Cardiac muscle cell (in vitro differentiated cells and primary cell): ENCODE data around the gene CCT7. TPM values are rescaled to one million over a fixed set of nuclear protein-coding genes. Genes with fewer than 3 reads are reported as not detected.
A peak's percentile ranks its signal among the peaks of the same experiment; 100 is the strongest.
"Not testable (repeated sequence)": the region's sequence is repeated elsewhere in the genome, so short reads cannot be mapped to it uniquely, and the experiment has no call there.

Source experiments
- DNase-seq, 2 donors: peaks; one replicate each; pipeline versions ENCODE4 v3.0.0 to v3.0.0-alpha.2; 2010 to 2017; ENCODE audit warnings: low read depth in 1 of 2, low spot score in 1 of 2
- H3K27ac ChIP-seq: fragments of 200-600 bp; sonication (generic); 2 replicates; pipeline ENCODE4 v1.5.1; 2016
- H3K27me3 ChIP-seq: fragments of 200-600 bp; sonication (generic); 2 replicates; pipeline ENCODE4 v1.6.0; 2016; ENCODE audit warnings: control low read depth
- H3K36me3 ChIP-seq: fragments of 200-600 bp; sonication (generic); 2 replicates; pipeline ENCODE4 v1.5.1; 2016; ENCODE audit warnings: control low read depth
- H3K4me1 ChIP-seq: fragments of 200-600 bp; sonication (generic); 2 replicates; pipeline ENCODE4 v1.8.1; 2017; ENCODE audit warnings: low read depth, mild to moderate bottlenecking, mixed run types
- H3K4me3 ChIP-seq: fragments of 200-600 bp; sonication (generic); 2 replicates; pipeline ENCODE4 v1.5.1; 2016; ENCODE audit warnings: mild to moderate bottlenecking
- H3K9me3 ChIP-seq: fragments of 200-600 bp; sonication (generic); 2 replicates; pipeline ENCODE4 v1.5.1; 2017; ENCODE audit warnings: low read depth, mild to moderate bottlenecking, control low read depth
- polyA plus RNA-seq: library from polyadenylated mRNA; unstranded; fragments of >200 nt; fragmentation: Nextera tagmentation; extraction: Ambion mirVana; gene quantifications from 2 replicates; pipeline ENCODE4 v1.2.1, GENCODE V29; 2016
- total RNA-seq: library from RNA; depleted of rRNA; stranded (reverse); fragments of >200 nt; gene quantifications from 2 replicates; pipeline ENCODE4 v1.2.3, GENCODE V29; 2016
- TF ChIP-seq, protein P1 (sequence below): IDR thresholded peaks from 2 replicates; pipeline ENCODE4 v1.5.1; 2012; ENCODE audit warnings: low read depth, mild to moderate bottlenecking, low read length

The CCT7 gene
- total RNA-seq: 370 and 424 TPM in 2 replicates
- 340 and 384 TPM in 2 replicates for polyA plus RNA-seq

GRCh38 chr2:73233932-73234832 lies at the start of gene CCT7:
TSS of gene CCT7 (plus strand) at chr2:73234308. CDS start at chr2:73234379, 71 bp downstream.
- DNase-seq: peak; percentile 92 to 93

DNA sequence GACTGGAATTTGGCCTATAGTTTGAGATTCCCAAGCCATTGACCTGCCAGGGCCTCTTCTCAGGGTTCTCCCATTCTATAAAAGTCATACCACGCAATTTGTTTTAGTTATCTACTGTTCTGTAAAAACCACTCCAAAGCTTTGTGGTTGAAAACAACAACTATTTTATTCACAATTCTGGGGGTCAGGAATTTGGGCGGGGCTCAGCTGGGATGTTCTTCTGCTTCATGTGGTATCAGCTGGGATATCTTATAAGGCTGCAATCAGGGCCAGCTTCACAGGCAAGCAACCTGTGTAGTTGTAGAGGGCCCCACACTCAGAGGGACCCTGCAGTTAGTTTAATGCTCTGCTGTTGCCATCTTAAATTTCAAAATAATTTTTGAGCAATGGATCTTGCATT lies 48.1 kb upstream of the CCT7 start:
- Histone ChIP-seq H3K4me1 (no peaks in the 10 kb centered on the region), H3K36me3 (no peaks in the 10 kb centered on the region), H3K27me3 (peaks cover 77% of the 10 kb centered on the region), H3K4me3 (no peak overlapping the region), H3K27ac (no peak overlapping the region), H3K9me3 (no peaks in the 10 kb centered on the region)
- TF ChIP-seq, protein P1, sequence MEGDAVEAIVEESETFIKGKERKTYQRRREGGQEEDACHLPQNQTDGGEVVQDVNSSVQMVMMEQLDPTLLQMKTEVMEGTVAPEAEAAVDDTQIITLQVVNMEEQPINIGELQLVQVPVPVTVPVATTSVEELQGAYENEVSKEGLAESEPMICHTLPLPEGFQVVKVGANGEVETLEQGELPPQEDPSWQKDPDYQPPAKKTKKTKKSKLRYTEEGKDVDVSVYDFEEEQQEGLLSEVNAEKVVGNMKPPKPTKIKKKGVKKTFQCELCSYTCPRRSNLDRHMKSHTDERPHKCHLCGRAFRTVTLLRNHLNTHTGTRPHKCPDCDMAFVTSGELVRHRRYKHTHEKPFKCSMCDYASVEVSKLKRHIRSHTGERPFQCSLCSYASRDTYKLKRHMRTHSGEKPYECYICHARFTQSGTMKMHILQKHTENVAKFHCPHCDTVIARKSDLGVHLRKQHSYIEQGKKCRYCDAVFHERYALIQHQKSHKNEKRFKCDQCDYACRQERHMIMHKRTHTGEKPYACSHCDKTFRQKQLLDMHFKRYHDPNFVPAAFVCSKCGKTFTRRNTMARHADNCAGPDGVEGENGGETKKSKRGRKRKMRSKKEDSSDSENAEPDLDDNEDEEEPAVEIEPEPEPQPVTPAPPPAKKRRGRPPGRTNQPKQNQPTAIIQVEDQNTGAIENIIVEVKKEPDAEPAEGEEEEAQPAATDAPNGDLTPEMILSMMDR: no peak
- no peak for DNase-seq

More at GRCh38 chr2:73233932-73234832, at the start of gene CCT7:
- Histone ChIP-seq H3K36me3 (peaks cover under 1% of the 10 kb centered on the region), H3K27ac (peak within 1 kb of the TSS; percentile 86), H3K27me3 (no peaks in the 10 kb centered on the region), H3K4me1 (peaks cover 27% of the 10 kb centered on the region), H3K9me3 (no peaks in the 10 kb centered on the region), H3K4me3 (peak within 1 kb of the TSS; percentile 62)
- TF ChIP-seq, protein P1: no peak

- H3K36me3 ChIP-seq: no peaks in the 10 kb centered on the region
- H3K27me3 ChIP-seq: peaks cover 82% of the 10 kb centered on the region
- no peak overlapping the region for H3K4me3 ChIP-seq
- TF ChIP-seq, protein P1: no peak
- H3K27ac ChIP-seq: no peak overlapping the region
- no peaks in the 10 kb centered on the region for H3K4me1 ChIP-seq
- no peaks in the 10 kb centered on the region for H3K9me3 ChIP-seq
- DNase-seq: no peak
Observed at GRCh38 chr2:73187549-73187948, 46.6 kb upstream of the CCT7 start.

DNA sequence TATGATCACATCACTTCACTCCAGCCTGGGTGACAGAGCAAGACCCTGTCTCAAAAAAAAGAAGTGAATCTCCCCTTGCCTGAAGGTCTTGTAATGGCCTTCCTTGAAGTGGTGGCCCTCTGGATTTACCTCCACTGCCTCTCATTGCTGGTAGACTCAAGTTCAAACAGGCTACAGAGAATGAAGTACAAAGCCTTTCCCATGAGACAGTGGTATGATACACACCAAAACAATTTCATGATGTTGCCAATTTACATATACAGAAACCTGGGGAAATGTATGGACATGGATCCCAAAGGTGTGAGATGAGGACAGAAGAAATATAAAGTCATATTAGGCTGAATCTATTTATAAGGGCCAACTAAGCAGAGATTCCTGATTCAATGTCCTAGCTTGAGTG lies 36.5 kb upstream of the CCT7 start:
- TF ChIP-seq, protein P1: no peak
- peaks cover 81% of the 10 kb centered on the region for H3K27me3 ChIP-seq
- no peaks in the 10 kb centered on the region for H3K9me3 ChIP-seq
- no peaks in the 10 kb centered on the region for H3K36me3 ChIP-seq
- no peak overlapping the region for H3K27ac ChIP-seq
- H3K4me1 ChIP-seq: no peaks in the 10 kb centered on the region
- H3K4me3 ChIP-seq: no peak overlapping the region
- no peak for DNase-seq

DNA sequence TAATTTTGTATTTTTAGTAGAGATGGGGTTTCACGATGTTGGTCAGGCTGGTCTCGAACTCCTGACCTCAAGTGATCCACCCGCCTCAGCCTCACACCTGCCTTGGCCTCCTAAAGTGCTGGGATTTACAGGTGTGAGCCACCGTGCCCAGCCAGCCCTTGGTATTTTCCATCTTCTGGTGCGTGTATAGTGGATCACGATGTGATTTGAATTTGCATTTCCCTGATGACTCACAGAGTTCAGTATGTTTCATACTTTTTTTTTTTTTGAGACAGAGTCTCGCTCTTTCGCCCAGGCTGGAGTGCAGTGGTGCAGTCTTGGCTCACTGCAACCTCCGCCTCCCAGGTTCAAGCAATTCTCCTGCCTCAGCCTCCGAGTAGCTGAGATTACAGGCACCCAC lies 33.8 kb upstream of the CCT7 start:
- H3K4me3 ChIP-seq, H3K27ac ChIP-seq, H3K36me3 ChIP-seq, H3K9me3 ChIP-seq, H3K4me1 ChIP-seq, DNase-seq: not testable (repeated sequence)
- H3K27me3 ChIP-seq: peaks cover 97% of the 10 kb centered on the region
